HG03064 (cell line): ENCODE results near the gene MUC5AC.
"Not testable (repeated sequence)": the region's sequence is repeated elsewhere in the genome, so short reads cannot be mapped to it uniquely, and the experiment has no call there.

Source experiments
- ATAC-seq: cut with Tn5 transposase; IDR thresholded peaks from one replicate; pipeline ENCODE4 v1.9.1; 2021; ENCODE audit warnings: low read depth; ENCODE audit not compliant: unreplicated experiment

MUC5AC gene

DNA sequence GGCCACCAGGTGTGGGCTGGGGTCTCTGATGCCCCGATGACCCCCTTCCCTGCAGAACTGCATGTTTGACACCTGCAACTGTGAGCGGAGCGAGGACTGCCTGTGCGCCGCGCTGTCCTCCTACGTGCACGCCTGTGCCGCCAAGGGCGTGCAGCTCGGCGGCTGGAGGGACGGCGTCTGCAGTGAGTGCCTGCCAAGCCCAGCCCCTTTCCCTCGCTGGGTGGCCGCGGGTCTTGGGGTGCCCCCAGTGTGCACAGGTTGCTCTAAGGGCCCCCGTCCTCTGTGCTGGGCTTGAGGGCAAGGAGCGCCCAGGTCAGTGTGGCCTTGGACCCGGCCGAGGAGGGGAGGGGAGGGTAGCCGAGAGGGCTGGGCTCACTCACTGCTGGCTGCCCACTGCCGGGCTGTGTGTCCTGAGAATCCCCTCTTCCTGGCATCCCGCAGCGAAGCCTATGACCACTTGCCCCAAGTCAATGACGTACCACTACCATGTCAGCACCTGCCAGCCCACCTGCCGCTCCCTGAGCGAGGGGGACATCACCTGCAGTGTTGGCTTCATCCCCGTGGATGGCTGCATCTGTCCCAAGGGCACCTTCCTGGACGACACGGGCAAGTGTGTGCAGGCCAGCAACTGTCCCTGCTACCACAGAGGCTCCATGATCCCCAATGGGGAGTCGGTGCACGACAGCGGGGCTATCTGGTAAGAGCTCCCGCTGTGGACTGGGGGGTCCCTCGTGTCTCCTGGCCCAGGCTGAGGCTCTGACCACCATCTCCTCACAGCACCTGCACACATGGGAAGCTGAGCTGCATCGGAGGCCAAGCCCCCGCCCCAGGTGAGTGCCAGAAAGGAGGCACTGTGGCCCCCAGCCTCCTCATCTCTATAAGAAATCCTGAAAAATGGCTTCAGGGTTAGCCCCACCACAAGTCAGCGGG, 17.0 kb downstream of the MUC5AC start:
- ATAC-seq, result no peak

- ATAC-seq, result no peak
Measured at GRCh38 chr11:1175461-1176223, 17.9 kb downstream of the MUC5AC start.

DNA sequence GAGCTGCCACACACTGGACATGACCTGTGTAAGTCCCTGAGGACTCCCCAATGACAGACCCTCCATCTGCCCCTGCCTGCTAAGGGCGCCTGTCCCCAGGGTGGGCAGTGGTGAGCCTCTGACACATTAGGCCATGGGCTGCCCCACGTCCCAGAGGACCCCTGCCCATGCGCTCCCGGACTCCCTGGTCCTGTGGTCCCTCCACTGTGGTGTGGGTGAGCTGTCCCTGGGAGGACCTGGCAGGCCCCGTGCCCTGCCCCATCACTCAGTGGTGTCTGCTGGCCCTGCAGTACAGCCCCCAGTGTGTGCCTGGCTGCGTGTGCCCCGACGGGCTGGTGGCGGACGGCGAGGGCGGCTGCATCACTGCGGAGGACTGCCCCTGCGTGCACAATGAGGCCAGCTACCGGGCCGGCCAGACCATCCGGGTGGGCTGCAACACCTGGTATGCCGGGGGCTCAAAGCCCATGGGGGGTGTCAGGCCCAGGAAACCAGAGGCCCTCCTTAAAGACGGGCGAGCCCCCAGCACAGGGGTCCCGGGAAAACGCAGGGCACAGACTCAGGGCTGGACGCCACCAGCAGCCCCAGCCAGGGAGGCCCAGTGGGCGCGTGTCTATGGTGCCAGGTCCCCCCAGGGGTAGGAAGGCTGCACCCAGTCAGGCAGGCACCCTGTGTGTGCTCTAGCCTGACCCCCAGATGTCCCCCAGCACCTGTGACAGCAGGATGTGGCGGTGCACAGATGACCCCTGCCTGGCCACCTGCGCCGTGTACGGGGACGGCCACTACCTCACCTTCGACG, 18.7 kb downstream of the MUC5AC start:
- ATAC-seq, result no peak

- ATAC-seq, result no peak
Measured at GRCh38 chr11:1177020-1177770, 19.4 kb downstream of the MUC5AC start.

DNA sequence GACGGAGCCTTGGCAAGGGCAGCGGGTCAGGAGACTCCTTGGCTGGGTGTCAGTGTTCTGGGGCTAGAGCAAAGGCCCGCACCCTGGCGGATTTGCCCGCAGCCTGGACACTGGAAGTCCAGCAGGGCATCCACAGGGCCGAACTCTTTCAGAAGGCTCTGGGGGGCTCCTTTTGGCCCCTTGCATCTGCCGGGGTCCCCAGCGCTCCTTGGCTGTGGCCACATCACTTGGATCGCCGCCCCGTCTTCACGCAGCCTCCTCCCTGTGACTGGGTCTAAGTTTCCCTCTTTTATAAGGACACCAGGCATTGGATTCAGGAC, 20.0 kb downstream of the MUC5AC start:
- ATAC-seq, result no peak

DNA sequence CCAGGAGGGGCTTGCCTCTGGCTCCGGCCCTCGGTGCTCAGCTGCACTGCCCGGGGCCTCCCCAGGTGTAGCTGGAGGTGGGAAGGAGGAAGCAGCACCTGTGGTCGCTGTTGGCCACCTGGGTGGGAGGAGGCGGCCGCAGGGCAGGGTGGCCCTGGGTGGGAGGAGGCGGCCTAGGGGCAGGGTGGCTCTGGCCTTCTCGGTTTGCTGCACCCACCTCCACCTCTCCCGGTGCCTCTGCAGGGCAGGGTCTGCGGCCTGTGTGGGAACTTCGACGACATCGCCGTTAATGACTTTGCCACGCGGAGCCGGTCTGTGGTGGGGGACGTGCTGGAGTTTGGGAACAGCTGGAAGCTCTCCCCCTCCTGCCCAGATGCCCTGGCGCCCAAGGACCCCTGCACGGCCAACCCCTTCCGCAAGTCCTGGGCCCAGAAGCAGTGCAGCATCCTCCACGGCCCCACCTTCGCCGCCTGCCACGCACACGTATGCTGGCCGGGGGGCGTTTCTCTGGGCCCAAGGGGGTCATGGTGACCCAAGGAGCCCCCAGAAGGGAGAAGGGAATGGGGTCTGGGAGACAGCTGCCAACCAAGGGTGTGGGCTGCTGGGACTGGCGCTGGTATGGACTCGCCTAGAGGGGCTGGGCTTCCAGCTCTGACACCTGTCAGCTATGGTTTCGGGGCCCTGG, 20.6 kb downstream of the MUC5AC start:
- ATAC-seq, result no peak

GRCh38 chr11:1178906-1179305, 21.2 kb downstream of the MUC5AC start:
- ATAC-seq, result no peak

- no peak for ATAC-seq
Measured at GRCh38 chr11:1179641-1180040, 21.9 kb downstream of the MUC5AC start.

DNA sequence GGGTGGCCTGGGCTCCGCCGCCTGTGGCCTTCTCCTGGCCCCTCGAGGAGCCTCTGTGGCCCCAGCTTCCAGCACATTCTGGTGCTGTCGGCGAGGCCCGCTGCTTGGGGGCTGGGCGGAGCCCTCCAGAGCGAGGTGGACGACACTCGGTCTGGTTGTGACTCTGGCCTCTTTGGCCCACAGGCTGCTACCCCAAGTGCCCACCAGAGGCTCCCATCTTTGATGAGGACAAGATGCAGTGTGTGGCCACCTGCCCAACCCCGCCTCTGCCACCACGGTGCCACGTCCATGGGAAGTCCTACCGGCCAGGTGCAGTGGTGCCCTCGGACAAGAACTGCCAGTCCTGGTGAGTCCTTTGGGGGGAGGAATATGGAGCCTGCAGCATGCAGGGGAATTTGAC, 22.4 kb downstream of the MUC5AC start:
- no peak for ATAC-seq

DNA sequence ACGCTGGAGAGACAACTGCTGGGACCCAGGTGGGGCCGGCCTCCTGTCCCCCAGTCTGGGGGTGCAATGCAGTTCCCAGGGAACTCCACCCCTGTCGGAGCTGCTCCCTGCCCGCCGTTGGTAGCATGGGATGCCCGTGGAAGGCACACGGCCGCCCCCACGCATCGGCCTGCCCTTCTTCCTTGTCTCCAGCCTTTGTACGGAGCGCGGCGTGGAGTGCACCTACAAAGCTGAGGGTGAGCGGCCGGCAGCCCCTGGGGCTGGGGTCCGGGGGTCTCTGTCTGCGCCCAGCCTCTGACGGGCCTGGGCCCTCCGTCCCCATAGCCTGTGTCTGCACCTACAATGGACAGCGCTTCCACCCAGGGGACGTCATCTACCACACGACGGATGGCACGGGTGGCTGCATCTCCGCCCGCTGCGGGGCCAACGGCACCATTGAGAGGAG, 23.2 kb downstream of the MUC5AC start:
- ATAC-seq, result no peak

DNA sequence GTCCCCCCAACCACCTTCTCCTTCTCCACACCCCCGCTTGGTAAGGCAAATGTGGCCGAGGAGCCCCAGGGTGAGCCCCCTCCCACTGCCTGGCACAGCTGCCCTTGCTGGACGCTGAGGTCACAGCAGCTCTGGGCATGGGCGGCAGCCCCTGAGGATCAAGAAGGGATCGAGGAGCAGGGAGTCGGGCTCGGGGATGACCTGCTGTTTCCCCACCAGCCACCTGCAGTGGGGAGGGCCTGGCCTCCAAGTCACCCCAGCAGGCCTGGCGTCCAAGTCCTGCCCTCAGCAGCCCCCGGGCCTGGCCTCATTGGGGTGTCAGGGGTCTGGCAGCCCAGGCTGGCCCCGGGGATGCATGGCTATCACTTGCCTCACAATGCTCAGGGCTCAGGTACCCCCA, 23.7 kb downstream of the MUC5AC start:
- no peak for ATAC-seq

- ATAC-seq, result no peak
Measured at GRCh38 chr11:1181853-1182535, 24.2 kb downstream of the MUC5AC start.

- not testable (repeated sequence) for ATAC-seq
Measured at GRCh38 chr11:1184139-1184538, 26.4 kb downstream of the MUC5AC start.

DNA sequence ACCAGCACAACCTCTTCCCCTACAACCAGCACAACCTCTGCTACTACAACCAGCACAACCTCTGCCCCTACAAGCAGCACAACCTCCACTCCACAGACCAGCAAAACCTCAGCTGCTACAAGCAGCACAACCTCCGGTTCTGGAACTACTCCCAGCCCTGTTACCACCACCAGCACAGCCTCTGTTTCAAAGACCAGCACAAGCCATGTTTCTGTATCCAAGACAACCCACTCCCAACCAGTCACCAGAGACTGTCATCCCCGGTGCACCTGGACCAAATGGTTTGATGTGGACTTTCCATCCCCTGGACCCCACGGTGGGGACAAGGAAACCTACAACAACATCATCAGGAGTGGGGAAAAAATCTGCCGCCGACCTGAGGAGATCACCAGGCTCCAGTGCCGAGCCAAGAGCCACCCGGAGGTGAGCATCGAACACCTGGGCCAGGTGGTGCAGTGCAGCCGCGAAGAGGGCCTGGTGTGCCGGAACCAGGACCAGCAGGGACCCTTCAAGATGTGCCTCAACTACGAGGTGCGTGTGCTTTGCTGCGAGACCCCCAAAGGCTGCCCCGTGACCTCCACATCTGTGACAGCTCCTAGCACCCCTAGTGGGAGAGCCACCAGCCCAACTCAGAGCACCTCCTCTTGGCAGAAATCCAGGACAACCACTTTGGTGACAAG, 30.8 kb downstream of the MUC5AC start:
- not testable (repeated sequence) for ATAC-seq

GRCh38 chr11:1189816-1190215, 32.1 kb downstream of the MUC5AC start:
- ATAC-seq, result not testable (repeated sequence)

DNA sequence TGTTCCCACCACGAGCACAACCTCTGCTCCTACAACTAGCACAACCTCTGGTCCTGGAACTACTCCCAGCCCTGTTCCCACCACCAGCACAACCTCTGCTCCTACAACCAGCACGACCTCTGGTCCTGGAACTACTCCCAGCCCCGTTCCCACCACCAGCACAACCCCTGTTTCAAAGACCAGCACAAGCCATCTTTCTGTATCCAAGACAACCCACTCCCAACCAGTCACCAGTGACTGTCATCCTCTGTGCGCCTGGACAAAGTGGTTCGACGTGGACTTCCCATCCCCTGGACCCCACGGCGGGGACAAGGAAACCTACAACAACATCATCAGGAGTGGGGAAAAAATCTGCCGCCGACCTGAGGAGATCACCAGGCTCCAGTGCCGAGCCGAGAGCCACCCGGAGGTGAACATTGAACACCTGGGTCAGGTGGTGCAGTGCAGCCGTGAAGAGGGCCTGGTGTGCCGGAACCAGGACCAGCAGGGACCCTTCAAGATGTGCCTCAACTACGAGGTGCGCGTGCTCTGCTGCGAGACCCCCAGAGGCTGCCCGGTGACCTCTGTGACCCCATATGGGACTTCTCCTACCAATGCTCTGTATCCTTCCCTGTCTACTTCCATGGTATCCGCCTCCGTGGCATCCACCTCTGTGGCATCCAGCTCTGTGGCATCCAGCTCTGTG, 34.2 kb downstream of the MUC5AC start:
- ATAC-seq, result not testable (repeated sequence)

GRCh38 chr11:1192741-1193325, 35.1 kb downstream of the MUC5AC start:
- ATAC-seq, result no peak
